ENCODE data around the gene VWF.
"Not testable (repeated sequence)": the region's sequence is repeated elsewhere in the genome, so short reads cannot be mapped to it uniquely, and the experiment has no call there.

The VWF gene

GRCh38 chr12:6032726-6033125 is 91.7 kb downstream of the VWF start:
- DNase-seq (ENCODE audit: low spot score): no peak

GRCh38 chr12:6031001-6031400 is 93.5 kb downstream of the VWF start:
- DNase-seq (ENCODE audit: low spot score): no peak

- no peak for DNase-seq (ENCODE audit: low spot score)
These were observed 94.4 kb downstream of the VWF start for GRCh38 chr12:6030081-6030480.

GRCh38 chr12:6029401-6029800 is 95.1 kb downstream of the VWF start:
- no peak for DNase-seq (ENCODE audit: low spot score)

DNA sequence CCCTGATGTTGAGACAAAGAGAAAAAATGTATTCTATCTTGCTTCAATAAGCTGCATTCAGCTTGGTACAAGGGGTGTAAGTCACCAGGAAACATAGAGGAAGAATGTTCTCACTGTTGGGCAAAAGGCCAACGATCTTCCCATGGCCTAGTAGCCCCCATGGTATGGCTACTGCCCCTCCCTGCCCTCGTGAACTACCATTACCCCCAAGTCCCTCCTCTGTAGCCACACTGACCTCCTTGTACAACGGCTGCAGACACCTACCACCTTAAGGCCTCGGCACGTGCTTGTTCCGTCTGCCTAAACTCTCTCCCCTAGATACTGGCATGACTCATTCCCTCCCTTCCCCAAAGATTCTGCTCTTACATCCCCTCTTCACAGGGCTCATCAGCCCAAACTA is 97.5 kb downstream of the VWF start:
- DNase-seq (ENCODE audit: low spot score): no peak

DNA sequence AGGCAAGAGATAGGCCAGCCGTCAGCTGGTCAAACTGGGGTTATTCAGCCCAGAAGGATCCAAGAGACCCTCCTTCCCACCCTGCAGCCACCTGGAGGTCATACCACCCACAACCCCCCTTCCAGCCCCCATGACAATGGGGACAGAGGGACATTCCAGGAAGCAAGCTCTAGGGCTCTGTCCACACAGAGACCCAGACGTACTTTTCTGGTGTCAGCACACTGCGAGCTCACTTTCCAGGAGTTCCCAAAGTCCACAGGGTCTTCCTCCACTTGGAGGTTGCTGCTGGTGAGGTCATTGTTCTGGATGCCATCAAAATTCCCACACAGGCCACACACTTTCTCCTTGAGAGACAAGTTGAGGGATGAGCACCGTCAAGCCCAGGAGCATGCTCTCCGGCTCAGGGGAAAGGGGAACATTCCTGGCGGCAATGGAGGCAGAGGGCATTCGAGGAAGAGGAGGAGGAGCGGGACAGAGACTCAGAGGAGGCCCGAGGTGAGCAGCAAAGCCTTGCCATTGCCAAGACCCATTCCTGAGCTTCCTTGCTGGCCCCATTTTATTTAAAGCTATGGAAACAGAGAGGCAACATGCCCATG is 98.7 kb downstream of the VWF start:
- not testable (repeated sequence) for DNase-seq (ENCODE audit: low spot score)

GRCh38 chr12:6024066-6024465 is 100.4 kb downstream of the VWF start:
- not testable (repeated sequence) for DNase-seq (ENCODE audit: low spot score)

DNA sequence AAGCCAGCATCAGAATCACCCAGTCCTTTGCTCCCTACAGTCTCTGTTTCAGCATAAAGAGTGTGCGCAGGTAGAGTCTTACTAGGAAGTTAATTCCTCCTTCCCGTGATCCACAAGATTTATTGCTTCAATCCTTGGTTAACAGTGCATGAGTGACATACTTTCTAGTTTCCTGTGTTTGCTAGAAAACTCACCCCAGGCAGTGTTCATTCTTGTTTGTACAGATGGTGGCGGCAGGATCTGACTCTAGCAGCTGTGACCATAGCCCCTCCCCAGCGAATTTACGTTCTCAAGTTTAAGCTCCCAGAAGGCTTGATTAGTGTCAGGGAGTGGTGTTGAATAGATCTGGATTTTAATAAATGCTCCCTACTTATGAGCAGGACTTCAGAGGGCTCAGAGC is 103.5 kb downstream of the VWF start:
- no peak for DNase-seq (ENCODE audit: low spot score)

DNA sequence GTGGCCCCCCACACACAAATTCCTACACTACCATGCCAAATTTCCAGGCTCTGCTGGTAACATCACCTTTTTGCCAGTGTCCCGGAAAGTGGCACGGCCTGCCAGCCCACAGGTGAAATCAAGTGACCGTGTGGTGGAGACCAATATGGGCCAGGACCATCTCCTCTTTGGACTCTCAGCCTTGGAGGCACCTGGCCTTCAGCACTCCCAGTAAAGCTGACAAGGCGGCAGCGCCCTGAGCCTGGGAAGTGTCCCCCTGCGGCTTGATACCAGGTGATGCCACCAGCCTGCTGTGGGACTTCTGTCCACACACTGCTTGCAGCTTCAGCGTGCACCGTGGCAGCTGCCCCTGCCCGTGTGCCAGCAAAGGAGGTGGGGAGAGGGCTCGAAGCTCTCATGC is 104.0 kb downstream of the VWF start:
- not testable (repeated sequence) for DNase-seq (ENCODE audit: low spot score)

- not testable (repeated sequence) for DNase-seq (ENCODE audit: low spot score)
These were observed 105.2 kb downstream of the VWF start for GRCh38 chr12:6019256-6019655.

DNA sequence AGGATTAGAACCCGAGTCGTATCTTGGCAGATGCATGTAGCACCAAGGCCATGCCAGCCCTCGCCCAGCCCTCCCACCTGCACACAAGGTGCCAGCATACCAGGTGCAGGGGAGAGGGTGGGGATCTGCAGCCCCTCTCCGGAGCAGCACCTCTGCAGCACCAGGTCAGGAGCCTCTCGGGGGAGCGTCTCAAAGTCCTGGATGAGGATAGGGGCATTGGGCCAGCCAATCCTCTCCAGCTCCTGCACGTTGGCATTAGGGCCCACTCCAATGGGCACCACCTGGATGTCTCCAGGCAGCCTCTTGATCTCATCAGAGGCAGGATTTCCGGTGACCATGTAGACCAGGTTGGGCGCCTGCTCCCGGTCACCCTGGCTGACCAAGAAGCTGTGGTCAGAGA is 106.2 kb downstream of the VWF start:
- DNase-seq (ENCODE audit: low spot score): no peak

DNA sequence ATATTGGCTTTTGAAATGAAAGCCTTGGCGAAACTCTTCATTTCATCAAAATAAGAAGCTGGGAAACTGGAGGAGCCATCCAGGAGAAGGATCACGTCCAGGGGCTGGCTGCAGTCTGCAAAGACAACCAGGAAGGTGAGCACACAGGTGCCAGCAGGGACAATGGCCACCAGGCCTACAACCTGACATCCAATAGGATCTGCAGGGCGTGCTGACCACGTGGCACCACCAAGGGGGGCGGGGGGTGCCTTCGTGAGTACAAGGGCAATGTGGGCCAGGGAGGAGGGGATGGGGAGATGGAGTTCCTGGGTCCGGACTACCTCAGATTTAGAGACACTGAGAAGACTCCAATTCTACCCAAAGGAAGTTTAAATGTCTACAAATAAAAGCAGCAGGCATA is 107.7 kb downstream of the VWF start:
- no peak for DNase-seq (ENCODE audit: low spot score)

DNA sequence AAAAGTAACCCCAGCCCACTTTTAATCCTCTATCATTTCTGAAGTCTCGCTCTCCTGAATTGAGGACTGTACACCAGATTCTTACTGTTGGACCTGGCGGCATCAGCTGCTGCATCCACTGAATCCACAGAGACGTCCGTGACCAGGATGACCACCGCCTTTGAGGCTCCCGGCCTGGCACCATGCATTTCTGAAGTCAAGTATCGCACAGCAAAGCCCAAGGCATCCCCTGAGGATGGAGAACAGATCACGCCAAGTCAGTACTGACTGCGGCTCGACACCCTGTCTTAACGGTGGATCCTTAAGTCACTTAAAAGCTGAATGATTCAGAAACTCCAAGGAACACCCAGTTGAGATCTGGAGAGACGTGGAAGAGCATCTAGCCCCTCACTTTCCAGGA is 108.5 kb downstream of the VWF start:
- DNase-seq (ENCODE audit: low spot score): not testable (repeated sequence)

- DNase-seq (ENCODE audit: low spot score): not testable (repeated sequence)
These were observed 109.2 kb downstream of the VWF start for GRCh38 chr12:6015271-6015670.

DNA sequence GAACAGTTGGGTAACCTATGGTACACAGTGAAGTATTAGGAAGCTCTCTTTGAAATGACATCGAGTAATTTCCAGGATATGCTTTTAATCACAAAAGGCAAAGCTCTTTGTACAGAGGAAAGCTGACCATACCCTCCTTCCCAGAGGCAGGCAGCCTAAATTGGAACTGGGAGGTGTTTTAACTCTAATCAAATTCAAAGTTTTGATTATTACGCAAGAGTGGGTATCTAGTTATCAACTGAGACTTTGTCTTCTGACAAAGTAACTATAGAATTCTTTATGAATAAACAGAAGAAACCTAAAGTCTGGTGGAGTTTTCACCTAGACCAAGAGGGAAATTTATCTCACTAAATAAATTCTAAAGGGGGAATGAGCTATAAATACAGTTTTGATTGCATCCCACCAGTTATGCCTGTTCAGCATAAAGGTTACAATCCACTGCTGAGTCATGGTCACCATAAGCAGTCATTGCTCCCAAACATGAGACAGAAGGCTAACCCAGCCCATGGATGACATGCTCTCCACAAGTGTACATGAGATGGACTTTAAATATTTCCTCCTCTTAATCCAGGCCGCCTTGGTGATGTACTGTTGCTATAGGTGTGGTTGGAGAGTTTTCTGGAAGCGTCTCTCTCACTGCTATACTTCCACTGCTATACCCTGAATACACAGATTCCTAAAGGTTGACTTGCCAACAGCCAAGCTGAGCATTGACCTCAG is 113.7 kb downstream of the VWF start:
- DNase-seq (ENCODE audit: low spot score): not testable (repeated sequence)

- DNase-seq (ENCODE audit: low spot score): no peak
These were observed 127.2 kb downstream of the VWF start for GRCh38 chr12:5997260-5997659.

- DNase-seq (ENCODE audit: low spot score): no peak
These were observed 128.0 kb downstream of the VWF start for GRCh38 chr12:5996459-5996858.

GRCh38 chr12:5989621-5990020 is 134.8 kb downstream of the VWF start:
- DNase-seq (ENCODE audit: low spot score): no peak

- peak; percentile 51 for DNase-seq (ENCODE audit: low spot score)
These were observed 135.8 kb downstream of the VWF start for GRCh38 chr12:5988659-5989116.

- DNase-seq (ENCODE audit: low spot score): no peak
These were observed 136.4 kb downstream of the VWF start for GRCh38 chr12:5988088-5988487.

DNA sequence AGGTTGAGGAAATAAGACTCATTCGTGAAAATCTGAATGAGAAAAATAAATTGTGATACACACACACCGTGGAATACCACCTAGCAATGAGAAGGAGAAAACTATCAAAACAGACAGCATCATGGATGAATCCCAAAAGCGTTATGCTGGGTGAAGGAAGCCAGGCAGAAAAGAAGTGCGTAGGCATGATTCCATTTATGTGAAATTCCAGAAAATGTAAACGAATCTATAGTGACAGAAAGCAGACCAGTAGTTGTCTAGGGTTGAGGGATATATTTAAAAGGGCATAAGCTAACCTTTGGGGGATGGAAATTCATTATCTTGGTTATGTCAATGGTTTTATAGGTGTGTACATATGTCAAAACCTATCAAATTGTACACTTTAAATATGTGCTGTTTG is 136.9 kb downstream of the VWF start:
- no peak for DNase-seq (ENCODE audit: low spot score)

- DNase-seq (ENCODE audit: low spot score): no peak
These were observed 139.0 kb downstream of the VWF start for GRCh38 chr12:5985471-5985870.

DNA sequence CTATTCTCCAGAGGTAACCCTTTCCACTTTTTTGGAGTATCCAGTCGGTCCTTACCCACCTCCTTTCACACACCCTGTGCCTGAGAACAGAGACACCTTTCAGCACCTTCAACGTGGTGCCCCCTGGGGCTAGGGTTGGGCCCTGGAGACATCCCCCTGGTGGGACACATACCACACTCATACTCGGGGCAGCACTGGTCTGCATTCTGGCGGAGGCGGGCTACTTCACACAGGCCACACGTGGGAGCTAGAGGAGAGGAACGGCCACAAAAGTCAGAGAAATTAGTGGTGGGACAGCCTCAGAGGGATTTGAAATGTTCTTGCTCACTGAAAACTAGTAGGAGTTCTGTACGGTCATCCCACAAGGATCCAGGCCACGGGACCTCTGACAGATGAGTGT is 139.6 kb downstream of the VWF start:
- DNase-seq (ENCODE audit: low spot score): no peak

DNA sequence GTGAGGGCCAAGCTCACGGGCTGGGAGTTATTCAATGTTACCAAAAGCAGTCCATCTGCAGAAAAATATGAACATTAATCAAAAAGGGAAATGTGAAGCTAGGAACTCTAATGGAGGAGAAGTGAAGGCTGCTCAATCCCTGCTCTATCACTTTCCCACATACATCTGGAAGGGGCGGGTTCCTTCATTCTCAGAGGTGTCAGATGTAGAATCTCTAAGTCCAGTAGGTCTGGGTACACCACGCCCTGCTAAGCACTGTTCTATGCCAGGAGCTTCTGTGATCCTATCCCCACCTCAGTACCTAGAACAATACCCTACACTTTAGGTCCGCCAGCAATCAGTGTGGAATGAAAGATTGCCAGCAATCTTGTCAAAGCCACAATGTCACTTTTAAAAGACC is 142.4 kb downstream of the VWF start:
- DNase-seq (ENCODE audit: low spot score): no peak

Data from pons (tissue), 1 donor.